ENCODE results near the gene CRYZL1.
"Not testable (repeated sequence)": the region's sequence is repeated elsewhere in the genome, so short reads cannot be mapped to it uniquely, and the experiment has no call there.

The CRYZL1 gene

DNA sequence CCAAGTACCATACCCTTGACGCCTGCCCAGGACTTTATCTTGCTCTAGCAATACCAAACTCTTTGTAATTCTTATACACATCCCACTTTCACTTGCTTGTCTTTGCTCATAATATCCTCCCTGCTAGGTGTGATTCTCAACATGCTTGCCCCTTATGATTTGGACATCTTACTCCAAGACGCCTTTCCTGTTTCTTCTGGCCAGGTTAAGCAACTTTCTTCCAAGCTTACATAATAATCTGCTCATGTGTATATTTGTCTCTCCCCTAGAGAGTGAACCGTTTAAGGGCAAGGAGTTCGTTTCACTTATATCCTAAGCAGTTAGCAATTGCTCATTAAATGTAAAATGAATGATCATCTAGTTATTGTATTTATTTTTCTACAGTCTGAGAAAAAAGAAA is 21.8 kb downstream of the CRYZL1 start:
- DNase-seq: no peak

DNA sequence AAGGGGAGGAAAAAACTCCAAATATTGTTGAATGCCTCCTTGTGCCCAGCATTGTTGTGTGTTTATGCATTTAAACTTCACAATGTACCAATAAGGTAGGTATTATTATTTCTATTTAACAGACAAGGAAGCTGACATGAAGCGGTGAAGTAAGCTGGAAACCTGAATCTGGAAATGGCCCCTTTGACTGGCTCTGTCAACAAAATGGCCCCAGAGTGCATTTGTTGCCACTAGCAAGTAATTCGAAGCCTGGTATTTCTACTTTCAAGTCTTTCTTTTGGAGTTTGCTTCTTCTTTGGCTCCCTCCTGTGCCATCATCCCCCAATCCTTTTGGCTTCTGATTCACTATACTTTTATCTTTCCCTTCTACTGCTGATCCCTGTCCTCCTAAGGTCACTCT is 23.1 kb downstream of the CRYZL1 start:
- DNase-seq: no peak

DNA sequence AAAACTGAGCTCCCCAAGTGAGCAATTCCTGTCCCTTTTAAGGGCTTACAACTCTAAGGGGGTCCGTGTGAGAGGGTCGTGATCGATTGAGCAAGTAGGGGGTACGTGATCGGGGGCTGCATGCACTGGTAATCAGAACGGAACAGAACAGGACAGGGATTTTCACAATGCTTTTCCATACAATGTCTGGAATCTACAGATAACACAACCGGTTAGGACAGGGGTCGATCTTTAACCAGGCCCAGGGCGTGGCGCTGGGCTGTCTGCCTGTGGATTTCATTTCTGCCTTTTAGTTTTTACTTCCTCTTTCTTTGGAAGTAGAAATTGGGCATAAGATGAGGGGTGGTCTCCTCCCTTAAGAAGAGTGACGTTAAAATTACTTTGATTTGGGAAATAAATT is 24.0 kb downstream of the CRYZL1 start:
- DNase-seq: not testable (repeated sequence)

DNA sequence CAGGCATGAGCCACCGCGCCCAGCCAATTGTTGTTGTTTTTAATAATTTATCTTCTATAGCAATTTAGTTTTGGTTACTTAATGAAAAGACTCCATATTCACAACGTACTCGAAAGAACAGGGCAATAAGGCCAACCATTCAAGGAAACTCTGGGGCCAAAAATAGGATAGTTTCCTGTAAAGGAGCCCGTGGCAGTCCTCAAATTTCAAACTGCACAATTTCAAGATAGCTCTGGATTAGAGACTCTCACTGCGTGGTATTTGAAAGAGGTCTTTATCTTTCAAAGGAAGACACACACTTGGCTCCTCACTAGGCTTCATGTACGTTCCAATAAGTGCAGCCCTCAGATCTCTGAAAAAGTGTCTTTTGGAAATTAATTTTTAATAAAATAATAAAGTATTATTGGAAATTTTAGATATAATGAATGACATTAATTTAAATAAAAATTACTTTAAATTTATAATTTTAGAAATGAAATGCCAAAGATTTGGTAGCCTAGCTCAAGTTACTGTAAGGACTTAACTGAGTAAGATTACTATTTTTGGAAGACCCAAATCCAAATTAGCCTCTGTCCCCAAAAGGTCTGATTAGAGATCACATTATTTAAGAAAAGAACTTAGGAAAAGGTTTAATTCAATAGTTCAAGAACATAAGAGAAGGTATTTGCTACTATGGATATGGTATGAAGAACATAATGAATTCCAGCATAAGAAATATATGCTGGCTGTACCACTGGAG is 30.4 kb downstream of the CRYZL1 start:
- DNase-seq: no peak

DNA sequence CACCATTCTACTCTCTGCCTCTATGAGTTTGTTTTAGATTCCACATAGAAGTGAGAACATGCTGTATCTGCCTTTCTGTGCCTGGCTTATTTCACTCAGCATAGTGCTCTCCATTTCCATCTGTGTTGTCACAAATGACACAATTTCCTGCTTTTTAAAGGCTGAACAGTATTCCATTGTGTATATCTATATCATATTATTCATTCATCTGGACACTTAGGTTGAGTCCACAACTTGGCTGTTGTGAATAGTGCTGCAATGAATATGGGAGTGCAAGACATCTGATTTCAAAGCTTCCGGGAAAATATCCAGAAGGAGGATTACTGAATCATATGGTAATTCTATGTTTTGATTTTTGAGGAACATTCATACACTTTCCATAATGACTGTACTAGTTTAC is 33.0 kb downstream of the CRYZL1 start:
- no peak for DNase-seq

DNA sequence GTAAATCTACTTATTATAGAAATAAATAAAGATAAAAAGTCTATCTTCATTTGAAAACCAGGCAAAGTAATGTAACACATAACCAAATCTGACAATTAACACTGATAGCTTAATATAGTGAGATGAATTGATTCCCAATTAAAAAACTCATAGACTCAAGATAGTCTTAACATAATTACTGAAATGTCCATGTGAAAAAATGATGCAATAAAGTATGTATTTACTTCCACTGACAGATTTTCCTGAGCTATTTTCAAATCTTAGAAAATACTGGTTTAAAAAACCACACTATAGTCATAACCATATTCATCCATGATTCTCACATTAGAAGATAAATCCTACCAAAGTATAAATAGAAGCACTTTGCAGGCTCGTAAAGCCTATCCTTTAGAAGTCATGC is 43.5 kb downstream of the CRYZL1 start:
- no peak for DNase-seq

DNA sequence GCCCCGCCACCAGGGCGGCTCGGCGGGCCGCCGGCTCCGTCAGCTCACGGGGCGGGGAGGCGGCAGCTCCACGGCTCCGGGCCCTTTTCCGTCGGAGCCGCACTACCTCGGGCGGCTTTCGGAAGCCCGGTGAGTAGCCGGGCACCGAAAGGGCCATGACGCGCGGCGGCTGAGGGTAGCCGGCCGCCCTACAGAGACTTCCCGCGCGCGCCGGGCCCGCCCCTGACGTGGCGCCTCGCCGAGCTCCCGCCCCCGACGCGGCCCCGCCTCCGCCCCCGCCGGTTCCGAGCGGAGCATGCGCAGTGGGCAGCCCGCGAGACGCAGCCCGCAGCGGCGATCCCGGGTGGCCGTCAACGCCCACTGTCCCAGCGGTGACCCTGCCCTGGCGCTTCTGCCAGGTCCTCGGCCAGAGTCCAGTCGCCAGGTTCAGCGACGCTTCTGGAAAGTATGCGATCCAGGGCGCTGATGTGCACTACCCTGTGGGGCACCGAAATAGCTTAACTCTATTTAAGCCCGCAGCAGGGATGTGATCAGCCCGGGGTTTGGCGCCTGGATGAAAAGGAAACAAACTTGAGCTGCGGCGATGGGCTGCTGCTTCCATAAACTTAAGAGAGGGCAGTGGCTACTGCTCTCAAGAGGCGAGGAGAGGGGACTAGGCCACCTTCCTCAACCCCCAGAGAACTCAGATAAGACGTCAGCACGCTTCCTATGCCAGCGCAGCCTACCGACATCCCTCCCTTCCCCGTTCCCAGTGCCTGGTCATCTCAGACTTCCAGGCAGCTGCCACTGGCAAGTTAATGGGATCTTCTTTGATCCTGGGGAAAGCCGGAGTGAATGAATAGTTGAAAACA is 52.8 kb downstream of the CRYZL1 start, which contains the start of gene DONSON:
DONSON (minus strand) TSS at position 200 of the 851 bp plus-strand sequence; CDS start at position 157, 43 bp downstream.
- DNase-seq: peak; percentile 76

DNA sequence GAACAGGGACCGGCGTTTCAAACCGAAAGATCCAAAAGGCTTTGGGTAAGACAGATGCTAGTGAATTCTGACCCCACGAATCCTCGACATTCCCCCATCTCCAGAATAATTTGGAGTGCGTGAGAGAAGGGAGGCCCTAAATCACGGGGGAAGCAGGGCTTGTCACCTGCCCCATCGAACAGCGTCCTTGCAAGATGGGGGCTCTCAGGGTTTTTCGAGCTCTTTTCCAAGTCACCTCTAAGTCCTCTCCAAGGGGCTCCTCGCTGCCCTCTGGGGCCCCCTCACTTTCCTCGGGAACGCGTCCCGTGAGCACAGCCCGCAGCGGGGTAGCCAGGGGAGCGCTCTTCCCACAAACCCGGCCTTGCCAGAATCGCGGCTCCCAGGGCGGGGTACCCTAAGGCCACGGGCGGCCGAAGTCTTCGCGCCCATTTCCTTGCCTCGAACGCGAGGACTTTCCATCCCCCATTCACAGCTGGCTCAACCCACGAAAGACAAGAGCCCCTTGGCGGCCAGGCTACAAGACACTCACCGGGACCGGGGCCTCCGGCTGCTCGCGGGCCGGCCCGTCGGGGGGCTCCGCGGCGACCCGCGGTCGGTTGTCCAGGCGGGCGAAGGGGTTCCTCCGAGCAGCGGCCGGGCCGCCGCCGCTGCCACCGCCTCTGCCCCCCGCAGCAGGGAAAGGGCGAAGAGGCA is 53.6 kb downstream of the CRYZL1 start:
- peak; percentile 12 for DNase-seq

DNA sequence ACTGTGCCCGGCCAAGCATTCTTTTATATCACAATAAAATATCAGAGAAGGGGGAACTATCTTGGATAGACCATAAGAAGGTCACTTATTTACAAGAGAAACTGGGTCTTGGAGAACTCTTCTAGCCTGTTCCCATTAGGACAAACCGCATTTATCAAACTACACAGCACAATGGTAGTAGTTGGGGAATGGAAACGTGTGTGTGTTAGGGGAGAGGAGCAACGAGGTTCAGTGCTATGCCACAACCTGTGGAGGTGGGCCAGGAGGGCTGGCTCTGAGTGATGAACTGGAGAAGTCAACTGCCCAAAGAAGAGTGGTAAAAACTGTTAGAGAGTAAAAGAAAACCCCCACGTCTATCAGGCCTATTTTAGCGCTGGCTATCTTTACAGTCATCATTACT is 54.6 kb downstream of the CRYZL1 start:
- DNase-seq: no peak

DNA sequence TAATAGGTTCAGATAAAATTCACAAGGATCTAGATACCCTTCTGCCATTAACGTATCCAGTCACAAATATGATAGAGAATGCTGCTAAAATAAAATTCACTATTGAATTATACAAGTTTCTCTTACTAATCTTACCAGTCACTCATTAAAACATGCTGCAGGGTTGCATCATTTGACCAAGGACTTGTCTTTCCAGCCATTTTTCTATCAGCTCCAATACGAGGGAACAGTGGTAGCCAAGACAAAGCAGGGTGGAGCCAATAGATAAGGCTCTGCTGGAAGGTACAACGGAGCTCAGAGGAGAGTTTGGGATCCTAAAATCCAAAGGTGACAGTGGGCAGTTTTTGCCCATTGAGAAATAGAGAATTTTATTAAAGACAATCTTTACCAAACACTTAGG is 57.1 kb downstream of the CRYZL1 start:
- DNase-seq: no peak

DNA sequence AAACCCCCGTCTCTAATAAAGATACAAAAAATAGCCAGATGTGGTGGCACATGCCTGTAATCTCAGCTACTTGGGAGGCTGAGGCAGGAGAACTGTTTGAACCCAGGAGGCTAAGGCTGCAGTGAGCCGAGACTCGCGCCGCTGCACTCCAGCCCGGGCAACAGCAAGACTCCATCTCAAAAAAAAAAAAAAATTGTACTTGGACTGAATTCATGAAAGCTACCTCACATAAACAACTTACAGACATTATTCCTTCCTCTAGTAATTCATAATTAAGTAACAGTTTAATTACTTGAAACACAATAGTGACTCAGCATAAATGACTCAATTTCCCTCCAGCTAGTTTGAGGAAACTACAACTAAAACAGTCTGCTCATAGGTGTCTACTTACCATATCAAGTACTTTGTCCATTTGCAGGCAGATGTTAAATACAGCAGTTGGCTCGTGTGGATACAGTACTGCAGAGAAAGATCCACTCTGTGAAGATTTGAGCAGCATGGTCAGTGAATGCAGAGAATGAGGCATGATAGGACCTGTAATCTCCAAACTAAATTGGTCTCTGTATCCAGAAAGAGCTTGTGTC is 62.5 kb downstream of the CRYZL1 start:
- no peak for DNase-seq

DNA sequence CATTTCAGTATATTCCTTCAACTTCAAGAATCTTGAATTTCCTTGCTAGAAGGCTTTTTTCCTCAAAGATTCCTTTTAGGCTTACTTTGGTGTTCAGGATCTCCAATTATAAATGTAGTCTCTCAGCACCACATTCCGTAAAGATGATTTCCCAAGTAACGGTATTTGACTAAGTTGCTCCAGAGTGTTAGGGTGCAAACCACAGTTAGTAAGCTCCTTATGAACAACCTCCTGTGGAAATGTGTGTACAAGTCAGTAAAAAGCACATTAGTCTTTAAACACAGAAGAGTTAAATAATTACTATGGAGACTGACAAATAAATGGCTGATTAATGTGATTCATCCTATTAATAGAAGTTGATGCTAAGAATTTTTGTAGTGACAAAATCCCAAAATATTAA is 63.3 kb downstream of the CRYZL1 start:
- no peak for DNase-seq

DNA sequence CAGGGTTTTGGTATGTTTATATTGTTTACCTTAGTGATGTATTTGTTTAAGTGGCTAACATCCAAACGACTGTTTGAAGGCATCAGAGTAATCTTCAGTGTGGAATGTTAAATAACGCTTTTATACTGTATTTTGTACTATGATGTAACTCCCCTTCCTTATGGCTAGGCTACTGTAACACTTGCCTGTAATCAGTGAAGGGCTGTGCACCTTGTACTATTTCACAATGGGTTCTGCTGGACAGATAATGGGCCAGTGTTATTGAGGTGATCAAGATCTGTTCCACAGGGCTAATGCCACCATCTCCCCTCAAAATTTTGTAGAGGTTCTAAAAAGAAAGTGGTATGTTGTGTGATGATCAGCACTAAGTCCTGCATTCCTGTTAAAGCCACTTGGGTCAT is 64.8 kb downstream of the CRYZL1 start:
- not testable (repeated sequence) for DNase-seq

DNA sequence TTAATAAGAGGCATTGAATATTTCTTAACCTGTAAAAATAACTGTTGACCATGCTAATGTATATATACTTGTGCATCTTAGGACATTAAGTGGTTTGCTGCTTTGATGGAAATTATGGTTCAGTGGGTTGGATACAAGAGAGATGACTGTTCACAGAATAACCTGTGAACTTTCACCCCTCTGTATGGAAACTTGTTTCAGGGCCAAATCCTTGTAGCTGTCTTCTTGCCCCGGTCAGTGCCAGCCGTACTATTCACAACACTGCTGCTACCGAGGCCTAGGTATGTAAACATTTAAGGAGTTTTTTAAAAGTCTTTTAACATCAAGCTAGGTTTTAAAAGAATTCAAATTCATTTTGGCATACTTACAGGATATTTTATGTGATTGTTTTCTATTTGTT is 69.2 kb downstream of the CRYZL1 start:
- no peak for DNase-seq

DNA sequence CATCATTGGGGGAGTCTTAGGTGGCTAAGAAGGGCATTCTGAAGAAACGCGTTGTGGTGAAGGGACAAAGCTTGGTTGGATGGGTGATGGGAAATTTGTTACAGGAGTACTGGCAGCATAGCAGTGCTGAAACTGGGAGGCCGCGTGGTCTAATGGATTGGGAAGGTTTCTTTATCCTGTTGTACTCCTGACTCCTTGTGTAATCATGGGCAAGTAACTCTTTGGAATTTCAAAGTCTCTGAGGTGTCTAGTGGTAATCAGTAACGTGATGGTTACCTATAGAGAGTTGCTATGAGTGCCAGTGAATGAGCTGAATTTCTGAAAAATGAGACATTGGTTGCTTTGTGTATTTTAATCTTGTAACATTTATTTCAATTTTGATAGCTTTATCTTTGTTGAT is 71.5 kb downstream of the CRYZL1 start:
- DNase-seq: no peak

DNA sequence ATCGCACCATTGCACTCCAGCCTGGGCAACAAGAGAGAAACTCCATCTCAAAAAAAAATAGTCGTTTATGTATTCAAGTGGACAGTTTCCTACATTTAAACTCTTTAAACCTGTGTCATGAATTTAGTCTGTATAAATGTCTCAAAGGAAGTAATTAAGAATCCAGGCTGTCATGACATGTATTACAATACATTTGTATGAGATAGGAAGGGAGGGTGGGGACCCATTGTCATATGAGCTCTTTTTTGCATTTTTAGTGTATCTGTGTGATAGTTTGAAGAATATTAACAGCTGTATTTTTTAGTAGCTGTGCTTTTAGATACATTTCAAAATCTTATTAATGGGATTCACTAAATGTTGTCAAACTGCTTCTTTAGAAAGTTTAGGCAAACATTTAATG is 73.1 kb downstream of the CRYZL1 start:
- no peak for DNase-seq

DNA sequence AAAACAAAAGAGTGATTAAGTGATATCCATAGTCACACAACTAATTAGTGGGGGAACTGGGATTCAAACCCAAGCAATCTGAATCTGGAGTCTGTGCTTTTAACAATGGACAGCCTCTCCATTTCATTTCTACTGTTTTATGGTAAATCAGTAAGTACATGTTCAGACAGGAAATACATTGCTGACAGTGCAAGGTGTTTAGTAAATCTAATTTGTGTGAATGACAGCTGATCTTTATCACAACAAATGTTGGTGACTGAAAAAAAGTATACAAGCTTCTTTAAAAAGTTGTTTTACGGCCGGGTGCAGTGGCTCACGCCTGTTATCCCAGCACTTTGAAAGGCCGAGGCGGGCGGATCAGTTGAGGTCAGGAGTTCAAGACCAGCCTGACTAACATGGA is 73.6 kb downstream of the CRYZL1 start:
- DNase-seq: no peak

DNA sequence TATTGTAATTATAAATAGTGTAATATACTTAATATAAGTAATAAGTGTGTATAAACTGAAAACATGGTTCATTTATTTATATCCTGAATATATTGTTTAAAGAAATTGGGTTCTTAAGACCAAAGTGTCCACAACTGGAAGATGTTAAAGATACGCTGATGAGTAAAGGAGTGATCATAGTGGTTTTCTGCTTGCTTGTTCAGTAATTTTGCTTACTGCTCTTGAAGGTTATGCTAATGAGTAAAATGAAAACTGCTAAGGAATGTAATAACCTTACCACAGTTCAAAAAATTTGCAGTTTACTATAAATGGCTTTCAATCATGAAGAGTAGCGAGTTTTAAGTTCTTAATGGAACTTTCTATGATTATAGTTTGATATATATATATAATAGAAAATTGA is 75.0 kb downstream of the CRYZL1 start:
- no peak for DNase-seq

DNA sequence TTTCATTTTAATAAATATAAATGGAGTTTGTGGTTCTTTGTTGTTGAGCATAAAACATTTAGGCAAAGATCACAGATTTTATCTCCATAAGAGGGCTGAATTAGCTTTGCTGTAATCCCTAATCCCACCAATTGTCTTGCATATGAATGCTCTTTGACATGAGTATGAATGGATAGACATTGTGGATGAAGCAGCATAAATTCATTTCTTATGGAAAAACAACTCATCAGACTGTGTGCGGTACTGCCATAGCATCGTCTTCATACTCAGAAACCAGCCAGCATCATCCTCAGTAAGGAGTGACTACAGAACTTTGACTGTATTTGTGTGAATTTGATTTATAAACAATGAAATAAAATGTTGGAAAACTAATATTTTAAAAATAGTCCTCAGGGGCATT is 79.2 kb downstream of the CRYZL1 start:
- DNase-seq: no peak

DNA sequence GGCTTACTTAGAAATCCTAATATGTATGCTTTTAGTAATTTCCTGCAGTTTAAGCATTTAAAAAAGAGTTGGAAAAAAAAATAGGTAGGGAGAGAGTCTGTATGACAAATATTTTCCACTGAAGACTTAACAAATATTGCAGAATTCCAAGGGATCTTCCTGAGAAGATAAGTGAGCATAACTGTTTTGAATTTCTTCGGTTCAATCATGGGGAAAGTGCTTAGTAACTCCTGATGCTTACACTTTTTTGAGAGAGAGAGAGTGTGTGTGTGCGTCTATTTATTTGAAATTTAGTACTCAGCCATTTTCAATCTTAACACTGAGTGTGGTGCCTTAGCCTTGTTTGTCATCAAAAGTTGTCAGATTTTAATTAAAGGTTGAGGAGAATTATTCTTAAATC is 80.2 kb downstream of the CRYZL1 start:
- DNase-seq: no peak

DNA sequence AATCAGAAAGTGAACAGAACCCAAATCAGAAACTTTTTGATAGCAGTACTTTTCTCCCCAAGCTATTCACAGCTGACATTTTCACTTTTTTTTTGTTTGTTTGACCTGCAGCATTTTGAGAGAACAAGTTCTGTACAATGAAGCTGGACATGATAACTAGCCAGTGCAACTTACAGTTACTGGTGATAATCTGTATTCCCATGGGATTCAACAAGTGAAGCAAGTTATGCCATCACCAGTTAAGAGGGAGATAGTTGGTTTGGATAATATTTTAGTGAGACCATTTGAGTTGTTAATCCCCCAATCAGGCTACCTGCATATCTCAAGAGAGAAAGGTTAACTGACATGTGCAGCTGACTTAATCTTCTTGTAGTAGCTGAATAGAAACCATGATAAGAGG is 80.6 kb downstream of the CRYZL1 start:
- no peak for DNase-seq

DNA sequence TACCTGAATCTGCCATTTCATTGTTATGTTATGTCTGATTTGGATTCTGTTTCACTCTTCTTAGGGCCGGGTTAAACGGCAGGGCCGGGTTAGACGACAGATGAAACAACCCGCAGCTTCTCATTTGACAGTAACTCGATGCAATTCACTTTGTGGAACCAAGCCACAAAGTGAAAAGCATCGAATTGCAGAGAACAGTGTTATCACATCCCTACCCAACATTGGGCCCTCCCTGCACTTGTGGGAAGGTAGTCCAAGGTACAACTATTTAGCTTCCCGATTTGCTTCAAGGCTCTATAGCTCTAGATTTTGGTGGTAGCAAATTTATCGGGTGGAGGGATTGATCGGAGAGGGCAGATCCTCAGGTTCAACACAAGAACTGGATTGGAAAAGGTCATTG is 81.7 kb downstream of the CRYZL1 start:
- no peak for DNase-seq

DNA sequence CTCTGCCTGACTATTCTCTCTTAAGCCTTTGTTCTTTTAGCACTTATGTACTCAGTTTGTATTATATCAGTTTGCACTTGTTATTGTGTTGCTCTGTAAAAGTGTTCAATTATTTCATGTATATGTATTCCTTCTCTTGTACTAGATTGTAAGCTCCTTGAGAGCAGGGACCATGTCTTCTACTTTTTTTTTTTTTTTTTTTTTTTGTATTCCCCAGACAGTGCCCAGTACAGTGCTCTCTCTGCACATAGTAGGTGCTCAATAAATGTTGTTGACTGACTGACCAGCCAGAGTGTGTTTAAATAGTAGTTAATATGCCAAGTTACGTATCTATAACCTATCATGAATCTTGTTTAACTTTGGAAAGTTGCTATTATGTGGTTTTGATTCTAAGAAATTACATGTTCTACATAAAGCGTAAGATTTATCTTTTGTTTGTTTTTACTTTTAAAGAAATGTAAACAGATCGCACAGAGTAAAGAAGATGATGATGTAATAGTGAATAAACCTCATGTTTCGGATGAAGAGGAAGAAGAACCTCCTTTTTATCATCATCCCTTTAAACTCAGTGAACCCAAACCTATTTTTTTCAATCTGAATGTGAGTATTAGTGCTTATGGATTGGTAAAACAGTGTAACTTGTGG is 82.6 kb downstream of the CRYZL1 start:
- no peak for DNase-seq

Measured in 8988T (cell line).